A673 (cell line): ENCODE results near the gene GAS6.

Experiments
- CTCF ChIP-seq: fragments of 300-800, 200-600 bp; sonication (generic); conservative IDR thresholded peaks from 2 replicates; pipeline ENCODE4 v1.5.1; 2017; ENCODE audit warnings: low read depth, mild to moderate bottlenecking, antibody characterized with exemption, low read length, moderate library complexity, mixed read lengths
- EZH2 ChIP-seq: fragments of 200-600 bp; sonication (generic); IDR thresholded peaks from 2 replicates; pipeline ENCODE4 v1.6.1; 2017; ENCODE audit warnings: borderline replicate concordance, low read depth, mild to moderate bottlenecking, mixed read lengths, antibody characterized with exemption, low read length; ENCODE audit not compliant: poor library complexity, severe bottlenecking

DNA sequence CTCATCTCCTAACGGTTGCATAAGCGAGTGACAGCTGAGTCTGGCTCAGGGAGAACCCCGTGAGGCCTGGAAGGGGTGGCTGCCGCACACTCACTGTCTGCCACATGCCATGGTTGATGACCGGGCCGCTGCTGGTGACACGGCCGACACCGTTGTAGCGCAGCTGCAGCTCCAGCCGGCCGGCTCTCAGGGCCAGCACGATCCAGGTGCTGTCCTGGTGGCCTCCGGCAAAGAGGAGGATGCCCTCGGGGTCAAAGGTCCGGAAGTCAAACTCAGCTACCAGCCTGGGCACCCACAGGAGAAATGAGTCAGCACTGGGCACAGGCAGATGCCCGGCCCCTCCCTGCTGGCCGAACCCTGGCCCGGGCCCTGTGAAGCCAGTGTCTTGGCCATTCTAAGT is 31.7 kb downstream of the GAS6 start:
- no peak for TF ChIP-seq CTCF
- TF ChIP-seq EZH2, result no peak
